IMR-90 (cell line): ENCODE measurements around the gene ITPKB. TPM values are rescaled to one million over a fixed set of nuclear protein-coding genes. Genes with fewer than 3 reads are reported as not detected.
A peak's percentile ranks its signal among the peaks of the same experiment; 100 is the strongest.

Source experiments
- ATAC-seq: fragments of 200-7000 bp; cut with Tn5 transposase; 2 replicates; pipeline ENCODE4 v1.9.1; 2020; ENCODE audit warnings: low read depth, mild to moderate bottlenecking, moderate library complexity
- BruUV-seq: library from RNA; stranded (reverse); fragments of 400-500 nt; replicated peaks from 2 replicates; lab custom pipeline; 2021; lab: Mats Ljungman, UMichigan
- CTCF ChIA-PET: fragments of 300-600 bp; formaldehyde crosslinking; extraction: SDS; loops from one replicate; lab custom pipeline; 2021; ENCODE audit warnings: antibody characterized with exemption; lab: Yijun Ruan, JAX
- POLR2A ChIA-PET: fragments of 300-600 bp; sonication (Branson Sonifier 250); formaldehyde crosslinking; loops from one replicate; lab custom pipeline; 2022; ENCODE audit warnings: antibody characterized with exemption; ENCODE audit not compliant: unreplicated experiment; lab: Charles Lee
- DNase-seq: peaks from one replicate; pipeline ENCODE4 v3.0.0; 2013
- H2AFZ ChIP-seq: replicated peaks from 2 replicates; pipeline ENCODE3; 2013; ENCODE audit warnings: low read length, mild to moderate bottlenecking; ENCODE audit not compliant: poor library complexity
- H2AK5ac ChIP-seq: 2 replicates; pipeline ENCODE4 v1.6.1; 2013; ENCODE audit warnings: low read depth, low read length, inconsistent platforms
- H2AK9ac ChIP-seq: replicated peaks from 2 replicates; pipeline ENCODE3; 2013; ENCODE audit warnings: mild to moderate bottlenecking, low read depth, low read length, moderate library complexity; ENCODE audit not compliant: poor library complexity
- H2BK120ac ChIP-seq: 2 replicates; pipeline ENCODE4 v1.6.1; 2013; ENCODE audit warnings: low read depth, low read length, inconsistent platforms
- H2BK15ac ChIP-seq: 3 replicates; pipeline ENCODE4 v1.6.1; 2013; ENCODE audit warnings: low read depth, low read length, inconsistent platforms
- H2BK20ac ChIP-seq: 2 replicates; pipeline ENCODE4 v1.6.1; 2013; ENCODE audit warnings: low read depth, mild to moderate bottlenecking, inconsistent platforms, low read length, moderate library complexity
- H2BK5ac ChIP-seq: 2 replicates; pipeline ENCODE4 v1.6.1; 2013; ENCODE audit warnings: mild to moderate bottlenecking, low read depth, low read length, inconsistent platforms; ENCODE audit not compliant: poor library complexity, severe bottlenecking
- H3K14ac ChIP-seq: replicated peaks from 2 replicates; pipeline ENCODE4 v1.6.1; 2013; ENCODE audit warnings: low read depth, low read length, inconsistent platforms
- H3K18ac ChIP-seq: 2 replicates; pipeline ENCODE4 v1.6.1; 2013; ENCODE audit warnings: low read depth, low read length, control low read depth
- H3K23ac ChIP-seq: 2 replicates; pipeline ENCODE4 v1.6.1; 2013; ENCODE audit warnings: low read depth, low read length, inconsistent platforms
- H3K27ac ChIP-seq: 2 replicates; pipeline ENCODE4 v1.5.1; 2013; ENCODE audit warnings: mild to moderate bottlenecking, control low read depth, low read length; ENCODE audit not compliant: insufficient read depth
- H3K27me3 ChIP-seq: 2 replicates; pipeline ENCODE4 v1.6.1; 2013; ENCODE audit warnings: low read length; ENCODE audit not compliant: control insufficient read depth, insufficient read depth
- H3K36me3 ChIP-seq: 2 replicates; pipeline ENCODE4 v1.6.1; 2013; ENCODE audit warnings: low read length, mixed read lengths; ENCODE audit not compliant: control insufficient read depth, insufficient read depth
- H3K4ac ChIP-seq: 2 replicates; pipeline ENCODE4 v1.6.1; 2013; ENCODE audit warnings: low read depth, low read length, inconsistent platforms
- H3K4me1 ChIP-seq: 2 replicates; pipeline ENCODE4 v1.6.1; 2013; ENCODE audit warnings: low read length, mixed read lengths; ENCODE audit not compliant: control insufficient read depth, insufficient read depth
- H3K4me2 ChIP-seq: 2 replicates; pipeline ENCODE4 v1.6.1; 2013; ENCODE audit warnings: low read depth, mild to moderate bottlenecking, control low read depth, low read length, moderate library complexity
- H3K4me3 ChIP-seq: 2 replicates; pipeline ENCODE4 v1.5.1; 2013; ENCODE audit warnings: low read depth, mild to moderate bottlenecking, control low read depth, low read length, moderate library complexity; ENCODE audit not compliant: insufficient read depth
- H3K56ac ChIP-seq: 2 replicates; pipeline ENCODE4 v1.6.1; 2013; ENCODE audit warnings: low read length, inconsistent platforms; ENCODE audit not compliant: insufficient read depth; ENCODE audit errors: extremely low read depth
- H3K79me1 ChIP-seq, 2 experiments: 2 replicates each; pipeline ENCODE4 v1.6.1; 2013; ENCODE audit warnings: low read length in 2 of 2, inconsistent platforms in 1 of 2, low read depth in 1 of 2
- H3K9ac ChIP-seq: 2 replicates; pipeline ENCODE4 v1.6.1; 2013; ENCODE audit warnings: low read depth, low read length, control low read depth
- H3K9me1 ChIP-seq: 2 replicates; pipeline ENCODE4 v1.6.1; 2013; ENCODE audit warnings: low read length, inconsistent platforms; ENCODE audit not compliant: insufficient read depth
- H3K9me3 ChIP-seq: 2 replicates; pipeline ENCODE4 v1.6.1; 2013; ENCODE audit warnings: low read length; ENCODE audit not compliant: control insufficient read depth, insufficient read depth
- H4K20me1 ChIP-seq: 2 replicates; pipeline ENCODE4 v1.6.1; 2013; ENCODE audit warnings: low read length, inconsistent platforms; ENCODE audit not compliant: insufficient read depth
- H4K5ac ChIP-seq: 2 replicates; pipeline ENCODE4 v1.6.1; 2013; ENCODE audit warnings: mild to moderate bottlenecking, low read depth, low read length, control low read depth
- H4K8ac ChIP-seq, 2 experiments: 2 replicates each; pipeline ENCODE4 v1.6.1; 2013; ENCODE audit warnings: low read depth in 2 of 2, low read length in 2 of 2, control low read depth in 1 of 2, inconsistent platforms in 1 of 2
- H4K91ac ChIP-seq: 2 replicates; pipeline ENCODE4 v1.6.1; 2013; ENCODE audit warnings: low read depth, low read length, inconsistent platforms; ENCODE audit not compliant: insufficient read depth
- BHLHE40 ChIP-seq: fragments of 150-350 bp; IDR thresholded peaks from 2 replicates; pipeline ENCODE4 v1.6.1; 2016; ENCODE audit warnings: mild to moderate bottlenecking, low read depth, low read length
- CEBPB ChIP-seq: IDR thresholded peaks from 2 replicates; pipeline ENCODE4 v1.6.1; 2012; ENCODE audit warnings: low read depth, low read length, improper control_type of control experiment
- CTCF ChIP-seq: conservative IDR thresholded peaks from 2 replicates; pipeline ENCODE4 v1.5.1; 2012; ENCODE audit warnings: mild to moderate bottlenecking, low read depth, low read length, improper control_type of control experiment
- FOS ChIP-seq: fragments of 150-350 bp; IDR thresholded peaks from 2 replicates; pipeline ENCODE4 v1.6.1; 2016; ENCODE audit warnings: low read depth, low read length
- MAFK ChIP-seq: IDR thresholded peaks from 2 replicates; pipeline ENCODE4 v1.6.1; 2012; ENCODE audit warnings: low read depth, low read length, improper control_type of control experiment
- MAZ ChIP-seq: IDR thresholded peaks from 2 replicates; pipeline ENCODE4 v1.6.1; 2012; ENCODE audit warnings: low read depth, mild to moderate bottlenecking, low read length, improper control_type of control experiment, moderate library complexity, borderline replicate concordance
- MXI1 ChIP-seq: IDR thresholded peaks from 2 replicates; pipeline ENCODE4 v1.6.1; 2012; ENCODE audit warnings: low read depth, mild to moderate bottlenecking, low read length, moderate library complexity, borderline replicate concordance
- NFE2L2 ChIP-seq: fragments of 150-350 bp; IDR thresholded peaks from 2 replicates; pipeline ENCODE4 v1.6.1; 2016; ENCODE audit warnings: low read depth, mild to moderate bottlenecking, low read length
- RCOR1 ChIP-seq: IDR thresholded peaks from 2 replicates; pipeline ENCODE4 v1.6.1; 2012; ENCODE audit warnings: mild to moderate bottlenecking, low read length, improper control_type of control experiment; ENCODE audit not compliant: insufficient replicate concordance
- RFX5 ChIP-seq: IDR thresholded peaks from 2 replicates; pipeline ENCODE4 v1.8.0; 2012; ENCODE audit warnings: low read depth, mild to moderate bottlenecking, low read length, moderate library complexity
- USF2 ChIP-seq: fragments of 150-350 bp; IDR thresholded peaks from 2 replicates; pipeline ENCODE4 v1.6.1; 2017; ENCODE audit warnings: mild to moderate bottlenecking, antibody characterized with exemption, low read length, low read depth
- WGBS, 2 experiments: methylation state at CpG; one replicate each; pipeline versions ENCODE4 v1.1.5 to v1.1.7; 2013; ENCODE audit warnings: missing lambda C conversion rate in 2 of 2; ENCODE audit not compliant: insufficient read length in 1 of 2; ENCODE audit errors: extremely low coverage in 2 of 2; 5-methylcytosine and 5-hydroxymethylcytosine counted together
- dilution Hi-C: fragments of 300-500 bp; cut with HindIII; formaldehyde crosslinking; loops from one replicate; pipeline ENCODE4 v1.14.3; 2018; ENCODE audit warnings: low sequenced_read_pairs; ENCODE audit not compliant: unreplicated experiment
- in situ Hi-C: fragments of 300-500 bp; cut with MboI; formaldehyde crosslinking; loops from 3 replicates; pipeline ENCODE4 v1.14.3; 2019; ENCODE audit warnings: low sequenced_read_pairs, inconsistent platforms, mixed read lengths
- intact Hi-C: fragments of 100-400 bp; cut with micrococcal nuclease; formaldehyde crosslinking; loops from 2 replicates; pipeline ENCODE4 v1.10.0; 2022
- polyA plus RNA-seq, 3 experiments: library from polyadenylated mRNA; depleted of rRNA; stranded (reverse); fragments of >200 nt; gene quantifications; 2 replicates each; pipeline ENCODE4 v1.2.3, GENCODE V29; 2012; ENCODE audit warnings: low replicate concordance in 1 of 3
- total RNA-seq: library from RNA; depleted of rRNA; stranded (reverse); fragments of >200 nt; gene quantifications from 2 replicates; pipeline ENCODE4 v1.2.3, GENCODE V29; 2012

Gene ITPKB
- total and polyA plus RNA-seq, 2 of the 4 experiments (the other 2 are of a cell fraction) = 0.72 to 1.4 TPM

GRCh38 chr1:226662642-226663326, 76.3 kb downstream of the ITPKB start:
- CTCF ChIA-PET = no interaction called here
- H3K27me3 ChIP-seq = no peaks in the 10 kb centered on the region
- POLR2A ChIA-PET = interaction anchor here (0.9 kb wide), 1 partner anchor 9 kb away, joined by 3 read pairs; no protein-coding TSS in a partner anchor
- TF ChIP-seq CTCF = no peak
- TF ChIP-seq CEBPB = peak; percentile 62
- TF ChIP-seq NFE2L2 = no peak; the same call in 1 of the 2 replicates
- TF ChIP-seq RCOR1 = peak; percentile 62
- peak; percentile 100 for TF ChIP-seq BHLHE40
- TF ChIP-seq USF2 = peak; percentile 95
- TF ChIP-seq MXI1 = peak; percentile 94
- peak; percentile 52 for TF ChIP-seq MAZ
- TF ChIP-seq FOS = peak; percentile 89
- peak; percentile 90 for TF ChIP-seq MAFK
- no peak for TF ChIP-seq RFX5
- no peak overlapping the region for H3K9ac ChIP-seq
- H3K4me2 ChIP-seq = peak overlapping the region; percentile 2; the same call in 1 of the 2 replicates
- H3K9me3 ChIP-seq = no peaks in the 10 kb centered on the region
- intact Hi-C loops (loop anchor here (5.0 kb wide), 1 partner anchor 75 kb away; the partner anchor contains the start of gene ITPKB), in situ Hi-C loops (no loop called here), dilution Hi-C loops (no loop called here)
- peak; percentile 100 for DNase-seq
- peaks cover 26% of the 10 kb centered on the region for H3K4me1 ChIP-seq
- H3K18ac ChIP-seq = peak overlapping the region; percentile 5; the same call in 1 of the 2 replicates
- H2BK15ac ChIP-seq = no peak overlapping the region; the same call in 2 of the 3 replicates
- H2BK5ac ChIP-seq = peak overlapping the region; percentile 44
- H2AK9ac ChIP-seq = peak overlapping the region; percentile 19
- peak overlapping the region; percentile 63 for H3K27ac ChIP-seq
- peak overlapping the region; percentile 92 for H2BK120ac ChIP-seq
- H2BK20ac ChIP-seq = no peak overlapping the region
- no peak overlapping the region for H3K14ac ChIP-seq
- peak overlapping the region; percentile 69 for H2AFZ ChIP-seq
- H3K4ac ChIP-seq = peak overlapping the region; percentile 88; the same call in 1 of the 2 replicates
- peak; percentile 93 for ATAC-seq
- peaks cover 0 to 11% of the 10 kb centered on the region in 2 experiments; a peak in 2 of 4 replicates for H3K79me1 ChIP-seq
- H3K4me3 ChIP-seq = no peak overlapping the region
- H3K9me1 ChIP-seq = peaks cover 31% of the 10 kb centered on the region
- no peak overlapping the region for H3K23ac ChIP-seq
- BruUV-seq = no TSS peak
- no peak overlapping the region for H4K91ac ChIP-seq
- peak overlapping the region; percentile 40; the same call in 1 of the 2 replicates for H2AK5ac ChIP-seq
- no peaks in the 10 kb centered on the region for H3K36me3 ChIP-seq
- peaks cover 5% of the 10 kb centered on the region for H4K20me1 ChIP-seq
- peak overlapping the region in 1 of 2 experiments; percentile 29; a peak in 1 of 4 replicates for H4K8ac ChIP-seq
- no peak overlapping the region for H4K5ac ChIP-seq
- 0% methylated on average over 5 of the region's 13 CpGs; no CpG with 5 or more reads in 1 of the 2 experiments for WGBS, 2 experiments
- H3K56ac ChIP-seq = no peak overlapping the region
